Calu3 (cell line): ENCODE measurements around the gene PDE1C. TPM values are rescaled to one million over a fixed set of nuclear protein-coding genes. Genes with fewer than 3 reads are reported as not detected.

Experiments used
- BruUV-seq: library from RNA; stranded (reverse); fragments of 400-500 nt; replicated peaks from 2 replicates; lab custom pipeline; 2021; lab: Mats Ljungman, UMichigan
- CTCF ChIA-PET: fragments of 300-600 bp; sonication (Branson Sonifier 250); formaldehyde crosslinking; loops from one replicate; lab custom pipeline; 2022; ENCODE audit warnings: antibody characterized with exemption; lab: Charles Lee
- DNase-seq: peaks from one replicate; pipeline ENCODE4 v3.0.0; 2022
- H3K27ac Mint-ChIP-seq: one replicate; pipeline ENCODE4 v1.8.0; 2022; ENCODE audit warnings: mixed read lengths; ENCODE audit not compliant: unreplicated experiment
- H3K27me3 Mint-ChIP-seq: one replicate; pipeline ENCODE4 v1.8.0; 2022; ENCODE audit warnings: mixed read lengths; ENCODE audit not compliant: unreplicated experiment
- H3K36me3 Mint-ChIP-seq: one replicate; pipeline ENCODE4 v1.8.0; 2022; ENCODE audit warnings: mild to moderate bottlenecking, moderate library complexity, mixed read lengths; ENCODE audit not compliant: insufficient read depth, unreplicated experiment
- H3K4me1 Mint-ChIP-seq: one replicate; pipeline ENCODE4 v1.8.0; 2022; ENCODE audit warnings: mild to moderate bottlenecking, low read depth, mixed read lengths; ENCODE audit not compliant: unreplicated experiment
- H3K4me3 Mint-ChIP-seq: one replicate; pipeline ENCODE4 v1.8.0; 2022; ENCODE audit warnings: mild to moderate bottlenecking, low read depth, moderate library complexity, mixed read lengths; ENCODE audit not compliant: unreplicated experiment
- H3K9me3 Mint-ChIP-seq: one replicate; pipeline ENCODE4 v1.8.0; 2022; ENCODE audit warnings: low read depth, mixed read lengths; ENCODE audit not compliant: unreplicated experiment
- intact Hi-C: fragments of 100-400 bp; cut with micrococcal nuclease; formaldehyde crosslinking; loops from one replicate; pipeline ENCODE4 v1.10.0; 2022; ENCODE audit not compliant: unreplicated experiment
- total RNA-seq: library from RNA; stranded (reverse); gene quantifications from 2 replicates; pipeline ENCODE4 v1.2.3, GENCODE V29; 2022
- TF ChIP-seq, protein P1 (sequence below): fragments of 200-600 bp; IDR thresholded peaks from one replicate; pipeline ENCODE4 v1.8.0; 2022; ENCODE audit warnings: antibody characterized with exemption; ENCODE audit not compliant: unreplicated experiment

Gene PDE1C
- total RNA-seq, 1 experiment from 2014 or later = 34.0 TPM

DNA sequence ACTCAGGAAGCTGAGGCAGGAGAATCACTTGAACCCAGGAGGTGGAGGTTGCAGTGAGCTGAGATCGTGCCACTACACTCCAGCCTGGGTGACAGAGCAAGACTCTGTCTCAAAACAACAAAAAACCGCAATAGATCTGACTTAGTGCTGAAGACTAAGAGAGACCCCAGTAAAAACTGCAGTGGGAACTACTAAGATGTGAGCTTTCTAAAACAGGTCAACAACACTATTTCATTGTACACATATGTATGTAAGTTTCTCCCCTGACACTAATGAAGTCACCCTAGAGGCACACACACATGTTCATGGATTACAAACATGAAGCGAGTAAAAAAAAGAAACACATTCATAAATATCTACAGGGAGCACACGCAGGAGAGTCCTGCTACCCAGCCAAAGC is 68.3 kb downstream of the PDE1C start:
- no peak overlapping the region for H3K27ac Mint-ChIP-seq

DNA sequence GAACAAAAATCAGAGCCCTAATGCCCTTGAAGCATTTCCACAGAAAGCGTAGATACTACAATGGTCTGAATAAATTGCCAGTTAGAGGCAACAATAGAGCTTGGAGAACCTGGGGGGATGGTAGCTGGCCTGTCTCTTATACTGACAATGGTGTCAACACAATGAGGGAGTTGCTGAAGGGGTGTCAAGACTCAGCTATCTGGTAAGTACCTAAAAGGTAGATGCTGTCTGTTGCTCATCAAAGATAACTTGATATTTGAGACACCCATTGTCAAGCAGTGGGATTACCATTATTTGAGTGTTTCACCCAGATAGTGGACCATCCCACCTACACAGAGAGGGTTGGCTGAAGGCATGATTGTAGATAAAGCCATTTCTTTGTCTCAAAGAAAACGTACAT is 72.8 kb downstream of the PDE1C start:
- no TSS peak for BruUV-seq

More for the DNA sequence above, 68.3 kb downstream of the PDE1C start:
- H3K4me1 Mint-ChIP-seq = peaks cover 20% of the 10 kb centered on the region
- no peak for DNase-seq
- H3K27me3 Mint-ChIP-seq = no peaks in the 10 kb centered on the region
- no peaks in the 10 kb centered on the region for H3K36me3 Mint-ChIP-seq
- no TSS peak for BruUV-seq
- TF ChIP-seq, protein P1, sequence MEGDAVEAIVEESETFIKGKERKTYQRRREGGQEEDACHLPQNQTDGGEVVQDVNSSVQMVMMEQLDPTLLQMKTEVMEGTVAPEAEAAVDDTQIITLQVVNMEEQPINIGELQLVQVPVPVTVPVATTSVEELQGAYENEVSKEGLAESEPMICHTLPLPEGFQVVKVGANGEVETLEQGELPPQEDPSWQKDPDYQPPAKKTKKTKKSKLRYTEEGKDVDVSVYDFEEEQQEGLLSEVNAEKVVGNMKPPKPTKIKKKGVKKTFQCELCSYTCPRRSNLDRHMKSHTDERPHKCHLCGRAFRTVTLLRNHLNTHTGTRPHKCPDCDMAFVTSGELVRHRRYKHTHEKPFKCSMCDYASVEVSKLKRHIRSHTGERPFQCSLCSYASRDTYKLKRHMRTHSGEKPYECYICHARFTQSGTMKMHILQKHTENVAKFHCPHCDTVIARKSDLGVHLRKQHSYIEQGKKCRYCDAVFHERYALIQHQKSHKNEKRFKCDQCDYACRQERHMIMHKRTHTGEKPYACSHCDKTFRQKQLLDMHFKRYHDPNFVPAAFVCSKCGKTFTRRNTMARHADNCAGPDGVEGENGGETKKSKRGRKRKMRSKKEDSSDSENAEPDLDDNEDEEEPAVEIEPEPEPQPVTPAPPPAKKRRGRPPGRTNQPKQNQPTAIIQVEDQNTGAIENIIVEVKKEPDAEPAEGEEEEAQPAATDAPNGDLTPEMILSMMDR = no peak
- CTCF ChIA-PET = no interaction called here
- H3K4me3 Mint-ChIP-seq = no peak overlapping the region
- H3K9me3 Mint-ChIP-seq = peaks cover 4% of the 10 kb centered on the region
- intact Hi-C loops = no loop called here

DNA sequence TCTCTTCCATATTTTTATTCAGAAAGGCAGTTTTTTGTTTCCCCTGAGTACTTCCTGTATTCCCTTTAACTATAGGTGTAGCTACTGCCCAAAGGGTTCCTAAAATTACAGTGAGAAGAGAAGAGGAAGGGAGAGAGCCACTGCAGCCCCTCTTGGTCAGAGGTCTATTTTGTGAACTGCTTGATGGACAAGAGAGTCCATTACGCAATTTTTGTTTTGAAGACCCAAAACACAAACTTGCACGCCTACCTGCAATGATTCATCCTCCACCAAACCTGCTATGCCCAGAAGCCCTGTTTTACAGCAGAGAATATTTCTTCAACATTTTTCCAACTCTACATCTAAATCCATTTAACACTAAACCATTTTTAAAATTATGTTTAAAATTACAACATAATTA is 75.1 kb downstream of the PDE1C start:
- Mint-ChIP-seq H3K4me1 (peaks cover 46% of the 10 kb centered on the region), H3K4me3 (no peak overlapping the region), H3K36me3 (no peaks in the 10 kb centered on the region), H3K27me3 (no peaks in the 10 kb centered on the region), H3K27ac (no peak overlapping the region), H3K9me3 (peaks cover 2% of the 10 kb centered on the region)
- DNase-seq = no peak
- intact Hi-C loops = no loop called here
- CTCF ChIA-PET = no interaction called here
- BruUV-seq = no TSS peak
- TF ChIP-seq, protein P1 = no peak

More for the DNA sequence above, 72.8 kb downstream of the PDE1C start:
- H3K36me3 Mint-ChIP-seq = no peaks in the 10 kb centered on the region
- no peak for DNase-seq
- H3K4me1 Mint-ChIP-seq = peaks cover 45% of the 10 kb centered on the region
- intact Hi-C loops = no loop called here
- TF ChIP-seq, protein P1 = no peak
- no peak overlapping the region for H3K4me3 Mint-ChIP-seq
- CTCF ChIA-PET = no interaction called here
- H3K9me3 Mint-ChIP-seq = peaks cover 4% of the 10 kb centered on the region
- no peak overlapping the region for H3K27ac Mint-ChIP-seq
- H3K27me3 Mint-ChIP-seq = no peaks in the 10 kb centered on the region

DNA sequence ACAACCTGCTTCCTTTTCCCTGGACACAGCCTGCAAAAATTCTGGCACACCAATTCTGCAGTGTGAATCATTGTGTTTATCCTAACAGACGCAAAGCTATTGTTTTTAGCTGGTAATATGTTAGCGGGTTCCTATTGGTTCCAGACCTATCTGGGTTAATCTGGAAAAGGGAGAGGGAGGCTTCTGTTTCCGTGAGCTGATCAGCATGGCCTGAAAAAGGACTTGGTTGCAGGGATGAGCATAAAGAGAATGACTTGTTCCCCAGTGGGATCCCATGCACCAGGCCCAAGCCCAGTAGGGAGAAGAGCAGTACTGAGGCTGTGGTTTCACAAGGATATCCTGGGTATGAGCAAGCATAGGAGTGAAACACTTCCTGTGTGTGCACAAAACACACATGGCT is 78.4 kb downstream of the PDE1C start:
- H3K4me3 Mint-ChIP-seq = no peak overlapping the region
- peaks cover 3% of the 10 kb centered on the region for H3K9me3 Mint-ChIP-seq
- no peaks in the 10 kb centered on the region for H3K27me3 Mint-ChIP-seq
- TF ChIP-seq, protein P1 = no peak
- no peak overlapping the region for H3K27ac Mint-ChIP-seq
- DNase-seq = no peak
- no TSS peak for BruUV-seq
- CTCF ChIA-PET = no interaction called here
- intact Hi-C loops = no loop called here
- H3K36me3 Mint-ChIP-seq = no peaks in the 10 kb centered on the region
- peaks cover 46% of the 10 kb centered on the region for H3K4me1 Mint-ChIP-seq
